H9 (cell line): ENCODE results near the gene DRD4. TPM values are rescaled to one million over a fixed set of nuclear protein-coding genes. Genes with fewer than 3 reads are reported as not detected.

Source experiments
- DNase-seq: peaks from one replicate; pipeline ENCODE4 v3.0.0-alpha.2; 2017
- H2AFZ ChIP-seq: one replicate; pipeline ENCODE4 v1.6.1; 2013; ENCODE audit warnings: mild to moderate bottlenecking, low read length, control low read depth, moderate library complexity
- H2AK5ac ChIP-seq: 2 replicates; pipeline ENCODE4 v1.6.1; 2013; ENCODE audit warnings: low read length, control low read depth, mixed read lengths; ENCODE audit not compliant: insufficient read length
- H2BK120ac ChIP-seq: one replicate; pipeline ENCODE4 v1.6.1; 2013; ENCODE audit warnings: low read depth, mild to moderate bottlenecking, low read length, control low read depth, inconsistent platforms; ENCODE audit not compliant: poor library complexity, severe bottlenecking
- H2BK12ac ChIP-seq: 2 replicates; pipeline ENCODE4 v1.6.1; 2013; ENCODE audit warnings: low read length, control low read depth, mixed read lengths, low read depth; ENCODE audit not compliant: insufficient read length
- H2BK15ac ChIP-seq: 2 replicates; pipeline ENCODE4 v1.6.1; 2013; ENCODE audit warnings: low read depth, low read length, control low read depth
- H2BK20ac ChIP-seq: one replicate; pipeline ENCODE4 v1.6.1; 2013; ENCODE audit warnings: low read depth, mild to moderate bottlenecking, low read length, control low read depth, inconsistent platforms; ENCODE audit not compliant: poor library complexity, severe bottlenecking
- H2BK5ac ChIP-seq: 2 replicates; pipeline ENCODE4 v1.6.1; 2013; ENCODE audit warnings: low read length, control low read depth, mixed read lengths; ENCODE audit not compliant: insufficient read length
- H3K14ac ChIP-seq: 2 replicates; pipeline ENCODE4 v1.6.1; 2013; ENCODE audit warnings: low read length, control low read depth; ENCODE audit not compliant: insufficient read depth
- H3K18ac ChIP-seq: 2 replicates; pipeline ENCODE4 v1.6.1; 2013; ENCODE audit warnings: low read depth, mild to moderate bottlenecking, mixed read lengths, low read length, control low read depth; ENCODE audit not compliant: insufficient read length
- H3K23ac ChIP-seq: 2 replicates; pipeline ENCODE4 v1.6.1; 2013; ENCODE audit warnings: low read length, control low read depth, mixed read lengths, low read depth; ENCODE audit not compliant: insufficient read length
- H3K23me2 ChIP-seq: 2 replicates; pipeline ENCODE4 v1.6.1; 2013; ENCODE audit warnings: low read depth, mild to moderate bottlenecking, mixed read lengths, low read length, control low read depth; ENCODE audit not compliant: insufficient read length, poor library complexity, severe bottlenecking
- H3K27ac ChIP-seq: 2 replicates; pipeline ENCODE4 v1.5.1; 2013; ENCODE audit warnings: low read length, control low read depth, mixed read lengths, low read depth; ENCODE audit not compliant: insufficient read length
- H3K27me3 ChIP-seq: 2 replicates; pipeline ENCODE4 v1.6.1; 2013; ENCODE audit warnings: low read length, control low read depth, inconsistent platforms; ENCODE audit not compliant: insufficient read depth
- H3K4ac ChIP-seq: 2 replicates; pipeline ENCODE4 v1.6.1; 2013; ENCODE audit warnings: low read depth, mild to moderate bottlenecking, control low read depth, inconsistent platforms, low read length, moderate library complexity
- H3K4me1 ChIP-seq: 2 replicates; pipeline ENCODE4 v1.6.1; 2013; ENCODE audit warnings: low read length, control low read depth, inconsistent platforms; ENCODE audit not compliant: insufficient read depth
- H3K4me2 ChIP-seq: 2 replicates; pipeline ENCODE4 v1.6.1; 2013; ENCODE audit warnings: low read length, control low read depth, mixed read lengths; ENCODE audit not compliant: insufficient read length, insufficient read depth
- H3K56ac ChIP-seq: 2 replicates; pipeline ENCODE4 v1.6.1; 2013; ENCODE audit warnings: low read depth, mild to moderate bottlenecking, mixed read lengths, low read length, control low read depth; ENCODE audit not compliant: insufficient read length
- H3K79me1 ChIP-seq: 2 replicates; pipeline ENCODE4 v1.6.1; 2013; ENCODE audit warnings: low read depth, mild to moderate bottlenecking, moderate library complexity, low read length, control low read depth, inconsistent platforms; ENCODE audit not compliant: insufficient read depth, poor library complexity, severe bottlenecking
- H3K79me2 ChIP-seq: 2 replicates; pipeline ENCODE4 v1.6.1; 2013; ENCODE audit warnings: low read length, control low read depth, inconsistent platforms; ENCODE audit not compliant: insufficient read depth
- H3K9ac ChIP-seq: 2 replicates; pipeline ENCODE4 v1.6.1; 2013; ENCODE audit warnings: low read length, control low read depth, mixed read lengths; ENCODE audit not compliant: insufficient read length; ENCODE audit errors: extremely low read depth
- H3K9me3 ChIP-seq: one replicate; pipeline ENCODE4 v1.6.1; 2013; ENCODE audit warnings: low read depth, low read length, inconsistent platforms; ENCODE audit not compliant: control insufficient read depth
- H3T11ph ChIP-seq: one replicate; pipeline ENCODE4 v1.6.1; 2013; ENCODE audit warnings: mild to moderate bottlenecking, low read length, control low read depth, inconsistent platforms
- H4K20me1 ChIP-seq: one replicate; pipeline ENCODE4 v1.6.1; 2013; ENCODE audit not compliant: control insufficient read depth, insufficient read length, insufficient read depth
- H4K5ac ChIP-seq: 2 replicates; pipeline ENCODE4 v1.6.1; 2013; ENCODE audit warnings: low read depth, mild to moderate bottlenecking, mixed read lengths, low read length, control low read depth; ENCODE audit not compliant: insufficient read length
- H4K8ac ChIP-seq: replicated peaks from 2 replicates; pipeline ENCODE4 v1.6.1; 2013; ENCODE audit warnings: low read length, control low read depth, mixed read lengths, low read depth; ENCODE audit not compliant: insufficient read length
- H4K91ac ChIP-seq: 2 replicates; pipeline ENCODE4 v1.6.1; 2013; ENCODE audit warnings: low read depth, mild to moderate bottlenecking, moderate library complexity, mixed read lengths, low read length, control low read depth; ENCODE audit not compliant: insufficient read length
- H3K27ac Mint-ChIP-seq, 3 experiments: 2 replicates in 2 of 3; 3 replicates in 1 of 3; pipeline ENCODE4 v1.8.0; 2020 to 2021; ENCODE audit warnings: mixed read lengths in 3 of 3, mild to moderate bottlenecking in 1 of 3, moderate library complexity in 1 of 3
- H3K27me3 Mint-ChIP-seq: 2 replicates; pipeline ENCODE4 v1.8.0; 2021; ENCODE audit warnings: low read depth, mild to moderate bottlenecking, moderate library complexity, mixed read lengths
- H3K36me3 Mint-ChIP-seq, 3 experiments: 2 replicates in 2 of 3; 3 replicates in 1 of 3; pipeline ENCODE4 v1.8.0; 2020 to 2021; ENCODE audit warnings: low read depth in 3 of 3, mixed read lengths in 3 of 3; ENCODE audit not compliant: insufficient read depth in 1 of 3
- H3K4me1 Mint-ChIP-seq, 2 experiments: 2 replicates each; pipeline ENCODE4 v1.8.0; 2020; ENCODE audit warnings: mixed read lengths in 2 of 2
- H3K4me3 Mint-ChIP-seq, 2 experiments: 2 replicates in 1 of 2; 3 replicates in 1 of 2; pipeline ENCODE4 v1.8.0; 2020 to 2021; ENCODE audit warnings: mild to moderate bottlenecking in 2 of 2, mixed read lengths in 2 of 2, moderate library complexity in 1 of 2
- H3K9me3 Mint-ChIP-seq, 2 experiments: 2 replicates in 1 of 2; 3 replicates in 1 of 2; pipeline ENCODE4 v1.8.0; 2020; ENCODE audit warnings: mild to moderate bottlenecking in 2 of 2, mixed read lengths in 2 of 2, moderate library complexity in 1 of 2
- whole genome bisulfite sequencing: extraction: QIAGEN DNeasy Blood & Tissue Kit; methylation state at CpG from one replicate; pipeline ENCODE4 v1.1.7; 2013; ENCODE audit warnings: missing lambda C conversion rate, low lambda C conversion rate, mixed read lengths; ENCODE audit not compliant: insufficient read length; ENCODE audit errors: extremely low coverage; 5-methylcytosine and 5-hydroxymethylcytosine counted together
- total RNA-seq: library from RNA; stranded (reverse); gene quantifications from 2 replicates; pipeline ENCODE4 v1.2.1, GENCODE V29; 2021
- TF ChIP-seq, protein P1 (sequence below): fragments of 200-600 bp; sonication (generic); conservative IDR thresholded peaks from 3 replicates; pipeline ENCODE4 v1.8.0; 2021; ENCODE audit warnings: antibody characterized with exemption, mild to moderate bottlenecking

DRD4 gene
- total RNA-seq, 1 experiment from 2014 or later = 6.8 TPM

DNA sequence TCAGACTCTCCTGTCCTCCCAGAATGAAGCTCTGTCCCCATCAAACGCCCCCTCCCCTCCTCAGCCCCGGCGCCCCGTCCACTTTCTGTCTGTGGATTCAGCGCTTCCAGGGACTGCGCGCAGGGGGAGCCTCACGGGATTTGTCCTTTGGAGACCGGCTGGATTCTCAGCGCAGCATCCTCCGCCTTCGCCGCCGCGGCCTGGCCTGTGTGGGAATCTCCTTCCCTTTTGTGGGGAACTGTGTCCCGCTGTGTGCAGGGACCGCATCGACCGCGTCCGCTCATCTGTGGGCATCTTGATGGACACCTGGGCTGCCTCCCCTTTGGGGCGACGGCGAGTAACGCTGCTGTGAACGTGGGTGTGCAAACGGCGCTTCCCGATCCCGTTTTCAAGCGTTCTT, 9.0 kb upstream of the DRD4 start:
- H3K56ac ChIP-seq = no peak overlapping the region
- H4K5ac ChIP-seq = no peak overlapping the region
- no peak overlapping the region for H2AK5ac ChIP-seq
- H3K79me1 ChIP-seq = no peaks in the 10 kb centered on the region
- no peak overlapping the region for H2BK12ac ChIP-seq
- H3K4me2 ChIP-seq = no peak overlapping the region
- no peak overlapping the region for H3K4ac ChIP-seq
- no peak overlapping the region for H3K27ac ChIP-seq
- peaks cover 9 to 24% of the 10 kb centered on the region in 2 experiments for H3K4me1 Mint-ChIP-seq
- no peaks in the 10 kb centered on the region for H3K4me1 ChIP-seq
- no peaks in the 10 kb centered on the region for H3K9me3 ChIP-seq
- TF ChIP-seq, protein P1, sequence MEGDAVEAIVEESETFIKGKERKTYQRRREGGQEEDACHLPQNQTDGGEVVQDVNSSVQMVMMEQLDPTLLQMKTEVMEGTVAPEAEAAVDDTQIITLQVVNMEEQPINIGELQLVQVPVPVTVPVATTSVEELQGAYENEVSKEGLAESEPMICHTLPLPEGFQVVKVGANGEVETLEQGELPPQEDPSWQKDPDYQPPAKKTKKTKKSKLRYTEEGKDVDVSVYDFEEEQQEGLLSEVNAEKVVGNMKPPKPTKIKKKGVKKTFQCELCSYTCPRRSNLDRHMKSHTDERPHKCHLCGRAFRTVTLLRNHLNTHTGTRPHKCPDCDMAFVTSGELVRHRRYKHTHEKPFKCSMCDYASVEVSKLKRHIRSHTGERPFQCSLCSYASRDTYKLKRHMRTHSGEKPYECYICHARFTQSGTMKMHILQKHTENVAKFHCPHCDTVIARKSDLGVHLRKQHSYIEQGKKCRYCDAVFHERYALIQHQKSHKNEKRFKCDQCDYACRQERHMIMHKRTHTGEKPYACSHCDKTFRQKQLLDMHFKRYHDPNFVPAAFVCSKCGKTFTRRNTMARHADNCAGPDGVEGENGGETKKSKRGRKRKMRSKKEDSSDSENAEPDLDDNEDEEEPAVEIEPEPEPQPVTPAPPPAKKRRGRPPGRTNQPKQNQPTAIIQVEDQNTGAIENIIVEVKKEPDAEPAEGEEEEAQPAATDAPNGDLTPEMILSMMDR = no peak
- H3K27ac Mint-ChIP-seq = no peak overlapping the region
- H3T11ph ChIP-seq = no peak overlapping the region
- no peak overlapping the region for H3K14ac ChIP-seq
- no peak overlapping the region for H2BK120ac ChIP-seq
- no peaks in the 10 kb centered on the region for H3K23me2 ChIP-seq
- no peak for DNase-seq
- WGBS = no CpG with 5 or more reads among the region's 31 CpGs
- H3K23ac ChIP-seq = no peak overlapping the region
- H2BK15ac ChIP-seq = no peak overlapping the region
- no peak overlapping the region for H2BK5ac ChIP-seq
- no peak overlapping the region for H2AFZ ChIP-seq
- no peak overlapping the region for H3K18ac ChIP-seq
- peaks cover 28% of the 10 kb centered on the region for H3K27me3 Mint-ChIP-seq
- H3K4me3 Mint-ChIP-seq = peak overlapping the region; percentile 30 to 46; a peak in 3 of 5 replicates
- no peak overlapping the region for H3K9ac ChIP-seq
- H3K9me3 Mint-ChIP-seq = no peaks in the 10 kb centered on the region; a peak in 1 of 5 replicates
- H2BK20ac ChIP-seq = no peak overlapping the region
- no peak overlapping the region for H4K8ac ChIP-seq
- H3K36me3 Mint-ChIP-seq = peaks cover 0 to 6% (median 0%) of the 10 kb centered on the region in 3 experiments; a peak in 4 of 7 replicates
- no peaks in the 10 kb centered on the region for H3K79me2 ChIP-seq
- peaks cover 6% of the 10 kb centered on the region; the same call in 1 of the 2 replicates for H3K27me3 ChIP-seq
- no peaks in the 10 kb centered on the region for H4K20me1 ChIP-seq
- H4K91ac ChIP-seq = no peak overlapping the region
